DLD1 (cell line): ENCODE measurements around the gene SPATA6L.
"Not testable (repeated sequence)": the region's sequence is repeated elsewhere in the genome, so short reads cannot be mapped to it uniquely, and the experiment has no call there.

Source experiments
- in situ Hi-C: cut with HindIII; loops from 2 replicates; pipeline ENCODE4 v1.10.0; 2017; ENCODE audit warnings: low sequenced_read_pairs

Gene SPATA6L

DNA sequence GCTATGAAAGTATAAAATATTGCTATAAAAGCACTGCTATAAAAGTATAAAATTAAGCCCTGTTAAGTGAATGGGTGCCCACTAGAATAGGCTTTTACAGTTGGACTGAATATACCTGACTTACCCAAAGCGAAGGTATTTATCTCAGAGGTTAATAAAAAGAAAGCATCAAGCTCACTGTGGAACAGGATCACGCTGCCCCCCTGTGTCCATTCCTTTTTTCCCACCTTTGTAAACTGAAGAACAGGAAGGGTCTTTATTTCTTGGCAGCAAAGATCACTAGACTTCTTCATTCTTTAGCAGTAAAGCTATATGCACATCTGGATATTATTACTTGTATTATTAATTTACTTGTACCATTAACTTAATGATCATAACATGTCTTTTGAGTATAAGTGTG lies 26.3 kb downstream of the SPATA6L start:
- in situ Hi-C loops = no loop called here

DNA sequence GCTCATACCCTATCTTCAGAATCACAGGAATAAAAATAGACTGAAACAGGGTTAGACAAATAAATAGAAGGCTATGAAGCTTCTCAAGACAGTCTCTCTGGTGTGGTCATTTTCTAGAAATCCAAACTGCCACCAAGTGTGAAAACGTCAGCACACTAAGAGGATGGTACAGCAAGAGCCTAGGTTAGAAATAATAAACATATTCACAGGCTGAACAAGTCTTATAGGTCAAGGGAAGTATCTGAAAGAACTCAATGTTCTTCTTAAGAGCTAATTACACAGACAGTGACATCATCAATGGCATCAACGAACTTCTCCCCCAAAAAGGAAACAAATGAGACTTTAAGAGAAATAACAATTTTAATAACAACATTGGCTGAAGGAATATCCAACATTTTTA lies 26.9 kb downstream of the SPATA6L start:
- in situ Hi-C loops = no loop called here

DNA sequence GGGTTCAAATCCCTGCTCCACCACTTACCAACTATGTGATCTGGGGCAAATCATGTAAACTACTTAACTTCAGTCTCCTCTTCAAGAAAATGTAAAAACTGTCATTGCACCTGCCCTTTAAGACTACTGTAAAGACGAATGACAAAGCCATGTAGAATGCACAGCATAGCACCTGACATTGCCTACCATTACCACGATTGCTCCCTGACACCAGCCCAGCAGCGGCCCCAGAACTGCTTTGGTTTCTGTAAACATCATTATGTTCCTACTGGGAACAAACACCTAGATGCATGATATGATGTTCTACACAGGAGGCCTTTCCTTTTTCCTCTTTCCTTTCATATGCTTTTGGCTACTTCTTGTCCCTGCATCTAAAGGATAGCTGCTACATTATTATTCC lies 27.3 kb downstream of the SPATA6L start:
- in situ Hi-C loops = no loop called here

DNA sequence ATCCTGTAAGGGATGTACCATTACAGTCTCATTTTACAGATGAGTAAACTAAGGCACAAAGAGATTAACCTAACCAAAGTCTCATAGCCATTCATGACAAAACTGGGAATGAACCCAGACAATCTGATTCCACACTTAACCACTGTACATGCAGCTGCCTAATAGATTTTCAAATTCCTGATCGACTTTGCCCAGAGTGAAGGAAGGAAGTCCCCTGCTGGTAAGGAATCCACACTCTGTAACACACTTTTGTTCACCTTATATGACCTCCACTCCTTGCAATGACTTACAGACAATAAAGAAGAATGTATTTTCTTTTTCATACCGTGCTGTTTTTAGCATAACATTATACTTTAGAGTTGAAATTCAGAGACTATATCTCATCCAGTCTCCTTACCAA lies 35.4 kb downstream of the SPATA6L start:
- in situ Hi-C loops = no loop called here

DNA sequence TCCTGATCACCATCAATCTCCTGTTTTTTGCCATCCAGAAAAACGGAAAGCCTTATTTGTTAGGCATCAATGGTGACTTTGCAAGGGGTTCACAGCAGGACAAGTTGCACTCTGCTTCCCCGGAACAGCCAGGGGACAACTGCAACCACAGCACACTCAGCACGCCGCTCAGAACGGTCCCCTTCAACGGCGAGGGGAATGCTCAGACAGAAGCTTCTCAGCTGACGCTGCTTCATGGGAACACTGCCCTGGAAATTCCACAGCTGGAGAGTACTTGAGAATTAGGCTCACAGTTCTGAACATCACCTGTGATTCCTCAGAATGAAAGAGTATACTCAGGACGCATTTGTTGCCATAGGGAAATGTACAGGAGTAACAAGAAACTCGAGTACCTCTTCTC lies 44.3 kb downstream of the SPATA6L start:
- in situ Hi-C loops = loop anchor here (10.0 kb wide), 1 partner anchor 77 kb away; no protein-coding TSS in a partner anchor

DNA sequence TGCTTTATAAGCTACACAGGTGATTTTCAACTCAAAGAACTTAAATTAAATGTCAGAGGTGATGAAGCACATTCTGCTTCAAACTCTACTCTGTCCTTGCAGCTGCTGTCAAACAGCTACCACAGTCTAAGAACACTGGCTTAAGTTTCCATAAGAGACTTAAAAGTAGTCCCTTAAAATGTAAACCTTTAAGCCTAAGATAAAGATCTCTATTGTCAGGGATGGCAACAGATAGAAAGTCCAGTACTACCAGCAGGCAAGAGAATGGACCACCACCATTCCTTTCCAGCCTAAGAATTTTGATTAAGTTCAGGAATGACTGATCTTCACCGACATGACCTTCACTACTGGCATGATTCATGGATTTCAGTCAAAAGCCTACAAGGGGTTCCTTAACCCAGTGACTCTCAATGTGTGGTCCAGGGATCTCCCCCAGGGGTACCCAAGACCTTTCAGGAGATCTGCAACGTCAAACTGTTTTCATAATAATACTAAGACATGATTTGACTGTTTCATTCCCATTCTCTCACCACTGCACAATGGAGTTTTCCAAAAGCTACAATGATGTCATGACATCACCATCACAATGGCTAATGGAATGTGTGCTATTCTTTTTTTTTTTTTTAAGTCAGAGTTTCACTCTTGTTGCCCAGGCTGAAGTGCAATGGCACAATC lies 45.3 kb downstream of the SPATA6L start:
- in situ Hi-C loops = loop anchor here (10.0 kb wide), 1 partner anchor 76 kb away; no protein-coding TSS in a partner anchor

DNA sequence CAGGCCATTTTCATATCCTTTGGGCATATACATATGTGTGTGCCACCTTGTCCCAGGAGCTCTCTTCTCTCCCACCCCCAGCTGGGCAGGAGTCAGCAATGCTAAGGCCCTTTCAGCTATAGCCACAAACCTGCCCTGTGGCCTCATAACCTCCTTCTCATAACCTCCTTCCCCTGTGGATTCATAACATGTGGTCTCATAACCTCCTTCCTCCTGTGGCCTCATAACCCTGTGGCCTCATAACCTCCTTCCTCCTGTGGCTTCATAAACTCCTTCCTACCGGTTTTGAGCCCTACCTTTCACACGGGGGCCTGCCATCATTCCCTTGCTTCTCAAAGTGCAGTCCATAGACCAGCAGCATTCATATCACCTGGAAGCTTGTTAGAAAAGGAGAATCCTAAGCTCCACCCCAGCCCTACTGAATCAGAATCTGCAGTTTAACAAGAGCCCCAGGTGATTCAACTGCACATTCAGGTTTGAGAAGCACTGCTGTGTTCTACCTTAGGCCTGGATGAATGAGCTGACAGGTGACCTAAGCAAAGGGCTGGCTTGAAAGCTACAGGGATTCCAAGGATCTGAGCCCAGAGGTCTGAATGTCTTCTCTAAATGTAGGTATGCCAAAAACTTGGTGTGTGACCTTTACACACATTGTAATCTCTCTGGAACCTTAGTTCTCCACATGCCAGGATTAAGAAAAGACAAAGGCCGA lies 46.1 kb downstream of the SPATA6L start:
- in situ Hi-C loops = loop anchor here (10.0 kb wide), 1 partner anchor 75 kb away; no protein-coding TSS in a partner anchor

DNA sequence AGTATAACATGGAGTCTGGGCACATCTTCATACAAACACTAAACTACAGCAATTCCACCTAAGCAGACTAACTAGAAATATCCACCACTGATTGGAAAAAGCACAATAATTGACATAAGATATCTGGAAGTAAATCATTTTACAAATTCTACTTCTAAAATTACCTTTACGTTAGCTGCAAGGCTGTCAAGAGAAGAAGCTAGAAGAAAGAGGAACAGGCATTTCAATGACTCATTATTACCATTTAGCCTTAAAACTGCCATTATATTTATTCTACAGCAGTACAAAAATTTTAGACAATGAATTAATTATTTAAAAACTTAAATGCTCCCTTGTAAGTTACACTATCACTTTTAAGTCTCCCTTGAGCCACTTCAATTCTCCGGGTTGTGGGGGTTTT lies 47.6 kb downstream of the SPATA6L start:
- in situ Hi-C loops = no loop called here

DNA sequence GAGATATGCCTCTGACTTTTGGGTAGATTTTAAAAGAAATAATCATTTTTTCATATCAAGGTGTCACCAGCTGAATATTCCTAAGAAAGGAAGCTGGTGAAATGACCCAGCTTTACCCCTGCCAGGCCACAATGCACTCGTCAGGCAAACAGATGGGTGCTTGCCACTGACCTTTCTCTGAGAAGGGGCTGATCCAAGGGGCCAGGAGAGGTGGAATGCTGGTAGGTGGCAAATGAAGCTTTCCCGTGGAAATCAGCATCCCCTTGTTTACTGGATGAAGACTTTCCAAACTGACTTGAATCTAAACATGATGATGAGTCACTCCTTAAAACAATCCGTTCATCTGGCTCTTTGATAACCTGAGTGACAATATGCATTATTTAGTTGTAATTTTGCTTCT lies 48.5 kb downstream of the SPATA6L start:
- in situ Hi-C loops = no loop called here

DNA sequence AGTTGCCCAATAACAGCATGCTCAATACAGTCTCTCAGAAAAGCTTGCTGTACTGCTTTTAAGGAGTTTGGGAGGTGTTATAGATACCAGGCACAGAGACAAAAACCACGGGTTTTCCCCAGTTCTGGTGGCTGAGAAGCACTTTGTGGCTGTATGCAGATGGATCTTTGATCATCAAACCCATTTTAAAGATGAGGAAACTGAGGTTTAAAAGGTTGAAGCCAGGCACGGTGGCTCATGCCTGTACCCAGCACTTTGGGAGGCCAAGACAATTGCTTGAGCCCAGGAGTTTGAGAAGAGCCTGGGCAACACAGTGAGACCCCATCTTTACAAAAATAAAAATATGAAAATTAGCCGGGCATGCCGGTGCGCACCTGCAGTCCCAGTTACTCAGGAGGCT lies 50.5 kb downstream of the SPATA6L start:
- in situ Hi-C loops = no loop called here

DNA sequence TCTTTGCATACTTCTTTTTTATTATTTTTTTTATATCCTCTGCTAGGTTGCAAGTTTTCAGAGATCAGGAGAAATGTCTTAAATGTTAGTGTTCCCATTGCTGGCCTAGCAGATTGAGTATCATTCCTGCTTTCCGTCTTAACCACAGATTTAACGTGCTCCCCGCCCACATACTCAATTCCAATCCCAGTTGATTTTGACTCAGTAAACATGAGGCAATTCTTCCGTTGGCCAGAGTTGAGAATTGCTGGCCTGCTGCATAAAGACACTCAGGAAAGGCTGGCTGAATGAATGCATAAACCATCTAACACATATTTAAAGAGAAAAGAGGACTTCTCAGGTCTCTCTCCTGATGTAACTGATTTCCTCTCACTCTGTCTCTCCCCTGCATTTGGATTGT lies 51.0 kb downstream of the SPATA6L start:
- in situ Hi-C loops = no loop called here

DNA sequence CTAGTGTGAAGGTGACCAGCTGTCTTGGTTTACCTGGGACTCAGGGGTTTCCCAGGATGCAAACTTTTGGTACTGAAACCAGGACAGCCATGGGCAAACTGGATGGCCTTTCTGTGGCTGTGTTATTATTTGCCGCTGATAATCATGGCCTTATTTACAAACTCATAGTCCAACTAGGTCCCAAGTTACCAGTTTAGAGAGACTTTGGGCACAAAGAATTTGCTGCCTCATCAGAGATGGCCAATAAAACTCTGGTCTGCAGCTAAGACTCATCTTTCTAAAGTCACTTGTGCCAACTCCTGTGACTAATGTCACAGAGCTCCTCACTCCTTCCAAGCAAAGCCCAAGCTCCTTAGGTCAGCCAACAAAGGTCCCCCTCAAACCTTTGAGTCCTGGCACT lies 51.7 kb downstream of the SPATA6L start:
- in situ Hi-C loops = no loop called here

DNA sequence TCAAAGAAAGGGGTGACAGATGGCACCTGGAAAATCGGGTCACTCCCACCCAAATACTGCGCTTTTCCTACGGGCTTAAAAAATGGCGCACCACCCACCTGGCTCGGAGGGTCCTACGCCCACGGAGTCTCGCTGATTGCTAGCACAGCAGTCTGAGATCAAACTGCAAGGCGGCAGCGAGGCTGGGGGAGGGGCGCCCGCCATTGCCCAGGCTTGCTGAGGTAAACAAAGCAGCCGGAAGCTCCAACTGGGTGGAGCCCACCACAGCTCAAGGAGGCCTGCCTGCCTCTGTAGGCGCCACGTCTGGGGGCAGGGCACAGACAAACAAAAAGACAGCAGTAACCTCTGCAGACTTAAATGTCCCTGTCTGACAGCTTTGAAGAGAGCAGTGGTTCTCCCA lies 60.2 kb downstream of the SPATA6L start:
- in situ Hi-C loops = not testable (repeated sequence)

DNA sequence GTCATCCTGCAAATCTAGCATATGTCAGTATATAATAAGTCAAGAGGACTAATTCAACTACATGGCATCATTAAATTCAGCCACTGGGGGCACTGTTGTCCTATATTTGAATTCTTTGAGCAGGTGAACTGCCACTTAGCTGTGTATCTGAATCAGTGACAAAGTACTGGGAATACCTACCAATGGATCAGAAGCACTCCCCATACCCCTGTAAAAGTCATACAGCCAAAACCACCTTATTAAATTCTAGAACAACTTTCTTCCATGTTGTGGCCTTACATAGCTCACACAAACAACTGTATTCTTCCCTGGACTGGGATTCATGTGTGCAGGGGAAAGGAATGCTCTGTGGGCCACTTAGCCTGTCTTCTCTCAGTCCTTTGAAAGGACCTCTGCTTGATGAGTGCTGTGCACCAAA lies 61.6 kb downstream of the SPATA6L start:
- in situ Hi-C loops = no loop called here

DNA sequence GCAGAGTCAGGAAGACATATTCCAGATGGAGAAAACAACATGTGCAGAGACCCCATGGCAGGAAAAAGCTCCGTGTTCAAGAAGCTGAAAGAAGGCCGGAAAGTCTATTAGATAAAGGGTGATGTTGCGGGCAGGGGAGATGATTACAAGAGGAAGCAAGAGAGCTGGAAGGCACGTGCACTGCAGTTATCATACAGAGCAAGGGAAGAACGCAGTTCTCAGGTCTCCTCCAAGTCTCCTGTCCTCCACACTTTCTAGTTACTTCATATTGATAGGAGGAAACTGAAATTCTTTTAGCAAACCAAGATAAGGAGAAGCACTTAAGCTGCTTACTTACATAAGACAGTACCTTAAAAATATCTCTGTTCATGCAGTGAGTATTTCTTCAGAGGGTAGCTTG lies 62.5 kb downstream of the SPATA6L start:
- in situ Hi-C loops = no loop called here

DNA sequence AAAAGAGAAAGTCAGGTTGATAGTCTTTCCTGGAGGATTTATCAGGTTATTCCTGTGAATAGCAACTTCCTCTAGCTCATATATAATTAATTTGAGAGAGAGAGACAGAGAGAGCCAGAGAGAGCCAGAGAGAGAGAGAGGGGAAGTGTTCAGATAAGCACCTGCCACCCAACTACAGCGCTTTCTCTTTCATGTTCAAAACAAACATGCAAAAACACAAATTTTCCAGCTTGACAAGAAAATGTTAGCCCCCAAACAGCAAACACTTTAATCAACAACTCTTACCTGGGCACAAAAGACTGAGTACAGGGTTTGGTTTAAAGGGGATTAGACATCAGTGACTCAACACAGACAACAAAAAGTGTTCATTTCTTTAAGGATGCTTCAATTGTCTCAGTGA lies 65.9 kb downstream of the SPATA6L start:
- in situ Hi-C loops = no loop called here

DNA sequence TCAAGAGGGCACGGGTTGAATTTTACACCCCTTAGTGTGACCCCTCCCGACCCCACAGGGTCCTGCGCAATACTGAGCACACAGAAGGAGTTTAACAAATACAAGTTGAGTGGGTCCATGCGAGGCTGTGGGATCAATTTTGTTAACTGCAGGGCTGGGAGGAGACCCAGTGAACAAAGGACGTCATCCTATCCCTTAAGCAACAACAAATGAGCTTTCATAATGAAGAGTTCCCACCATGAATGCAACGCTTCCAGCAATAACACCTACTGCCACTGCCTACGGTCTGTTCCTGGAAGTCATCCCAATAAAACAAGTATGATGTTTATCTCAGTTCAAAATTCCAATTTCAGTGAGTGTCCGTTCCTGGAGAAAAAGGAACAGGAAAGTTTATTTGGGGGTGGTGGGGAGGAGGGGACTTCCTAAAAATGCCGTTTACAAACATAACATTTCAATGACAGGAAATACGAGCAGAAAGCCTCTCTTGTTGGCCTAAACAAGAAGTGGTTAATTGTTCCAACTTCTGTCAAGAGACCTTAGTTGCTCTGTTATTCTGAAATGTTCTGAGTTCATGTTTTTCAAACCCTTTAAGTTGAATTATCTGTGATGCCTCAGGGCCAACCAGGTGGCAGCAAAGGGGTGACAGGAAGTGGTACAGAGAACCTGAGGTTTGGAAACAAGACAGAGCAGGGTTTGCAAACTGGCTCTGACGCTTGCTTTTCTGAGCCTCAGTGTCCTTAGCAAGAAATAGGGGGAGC lies 69.9 kb downstream of the SPATA6L start:
- in situ Hi-C loops = no loop called here

DNA sequence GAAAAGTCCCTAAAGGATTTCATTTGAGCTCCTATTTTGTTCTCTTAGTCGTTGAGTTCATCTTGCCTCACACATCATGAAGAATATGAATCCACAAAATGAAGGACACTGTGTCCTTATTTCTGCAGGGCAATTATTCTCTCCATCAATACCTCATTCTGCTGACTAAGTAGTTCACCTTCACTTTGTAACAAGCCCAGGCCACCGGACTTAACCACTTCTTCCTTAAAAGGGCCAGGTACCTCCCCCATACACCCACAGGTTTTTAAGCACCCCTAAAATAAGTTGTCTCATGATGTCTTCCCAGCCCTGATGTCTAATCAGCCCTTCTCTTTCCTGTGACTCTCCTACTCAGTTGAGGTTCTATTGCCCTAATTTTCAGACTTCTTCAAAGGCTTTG lies 71.3 kb downstream of the SPATA6L start:
- in situ Hi-C loops = no loop called here

DNA sequence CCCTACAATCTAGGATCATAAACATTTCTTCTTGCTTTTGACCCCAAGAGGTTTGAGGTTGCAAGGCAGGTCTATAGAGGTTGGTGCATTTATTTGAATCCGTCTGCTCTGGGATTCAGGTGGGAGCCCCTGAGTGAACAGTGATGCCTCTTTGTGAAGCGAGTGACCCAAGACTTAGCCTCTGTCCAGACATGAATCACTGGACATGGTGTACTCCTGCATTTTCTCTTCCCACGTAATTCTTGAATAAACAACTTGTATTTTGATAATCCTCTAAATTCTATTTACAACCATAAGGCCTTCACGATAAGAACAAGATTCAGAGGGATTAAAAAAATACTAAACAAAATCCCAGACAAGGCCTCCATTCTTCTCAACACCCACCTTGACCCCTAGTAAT lies 71.7 kb downstream of the SPATA6L start:
- in situ Hi-C loops = no loop called here

DNA sequence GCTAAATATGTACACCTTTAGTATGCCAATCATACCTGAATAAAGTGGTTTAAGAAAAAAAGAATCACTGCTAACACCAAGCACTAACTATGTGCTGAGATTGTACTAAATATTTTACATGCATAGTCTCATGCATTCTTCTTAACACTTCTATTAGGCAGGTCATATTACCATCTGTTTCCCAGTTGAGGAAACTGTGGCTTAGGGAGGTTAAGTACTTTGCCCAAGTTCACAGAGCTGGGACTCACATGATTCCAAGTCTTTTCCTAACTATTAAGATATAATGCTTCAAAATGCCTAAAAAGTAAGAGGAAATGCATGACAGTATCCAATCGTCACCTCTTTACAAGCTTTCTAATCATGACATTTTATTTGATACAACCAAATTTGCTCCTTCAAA lies 73.4 kb downstream of the SPATA6L start:
- in situ Hi-C loops = no loop called here

DNA sequence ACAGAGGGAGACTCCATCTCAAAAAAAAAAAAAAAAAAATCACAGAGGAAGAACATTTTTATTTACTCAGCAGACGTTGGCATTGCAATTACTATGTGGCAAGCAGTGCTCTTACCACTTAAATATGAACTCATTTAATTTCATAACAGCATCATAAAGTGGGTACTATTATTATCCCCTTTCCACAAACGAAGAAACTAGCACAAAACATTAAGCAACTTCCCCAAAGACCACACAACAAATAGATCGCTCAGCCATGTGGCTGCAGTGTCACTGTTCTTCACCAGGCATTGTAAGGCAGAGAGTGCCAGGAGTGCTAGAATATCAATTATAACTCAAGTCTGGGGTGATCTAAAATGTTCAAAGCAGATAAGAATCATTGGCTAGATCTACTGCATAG lies 74.0 kb downstream of the SPATA6L start:
- in situ Hi-C loops = no loop called here

DNA sequence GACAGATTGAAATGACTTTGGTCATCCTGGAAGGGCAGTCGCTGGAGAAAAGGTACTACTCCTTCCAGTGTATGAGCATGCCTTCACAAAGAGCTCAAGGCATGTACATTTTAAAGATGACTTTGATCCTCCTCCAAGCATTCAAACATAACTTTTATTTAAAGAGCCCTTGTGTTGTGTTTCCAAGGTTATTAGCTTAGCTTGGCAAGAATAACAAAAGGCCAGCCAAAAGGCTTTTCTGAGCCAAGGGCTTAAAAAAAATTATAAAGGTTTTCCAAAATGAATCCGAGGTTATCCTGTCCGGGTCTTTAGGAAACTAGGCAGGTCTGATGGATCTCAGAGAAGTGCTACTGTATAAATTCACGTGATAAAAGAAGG lies 75.2 kb downstream of the SPATA6L start:
- in situ Hi-C loops = no loop called here
